ENCODE results near the gene GVQW3. TPM values are rescaled to one million over a fixed set of nuclear protein-coding genes. Genes with fewer than 3 reads are reported as not detected.

Gene GVQW3
- total and polyA plus RNA-seq, 2 of the 8 experiments (the other 6 are each of a cell fraction or from before 2014, with no cell fraction given), result 5.5 to 8.1 TPM

DNA sequence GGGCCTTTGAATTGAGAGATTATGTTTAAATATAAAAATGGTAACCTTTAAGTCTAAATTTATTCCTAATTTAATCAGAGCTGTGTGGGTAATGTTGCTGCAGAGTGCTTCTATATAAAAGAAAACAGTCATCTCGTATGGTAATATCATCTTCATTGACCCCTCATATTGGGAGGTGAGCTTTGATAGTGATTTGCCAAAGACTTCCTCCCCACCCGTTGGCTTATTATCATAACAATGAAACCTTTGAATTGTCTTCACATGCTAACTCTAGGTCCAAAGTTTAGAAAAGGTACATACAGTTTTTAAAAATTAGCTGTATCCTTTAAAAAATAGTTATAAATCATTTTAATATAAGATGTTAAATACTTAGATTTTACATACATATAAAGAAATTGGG lies 67.4 kb downstream of the GVQW3 start:
- no peaks in the 10 kb centered on the region for H4K20me1 ChIP-seq (replicated peaks in 1 of 2; ENCODE audit: control insufficient read depth in 1 of 2, insufficient read depth in 2 of 2, low read length in 2 of 2)
- H3K4me2 ChIP-seq (ENCODE audit: insufficient read depth in 1 of 2, low read depth in 2 of 2, low read length in 2 of 2), result peak overlapping the region; percentile 22 to 33; a peak in 3 of 4 replicates
- H3K4ac ChIP-seq (replicated peaks; ENCODE audit: insufficient read length, low read depth, low read length), result no peak overlapping the region
- ChIA-PET CTCF (ENCODE audit: partially characterized antibody) (interaction anchor here (0.7 to 1.9 kb wide), 3 partner anchors 10 to 1765 kb away, joined by 3 to 9 read pairs (median 3); no protein-coding TSS in a partner anchor), POLR2A (ENCODE audit: partially characterized antibody) (interaction anchor here (0.6 to 1.5 kb wide), 4 partner anchors 24 to 163 kb away, joined by 3 to 4 read pairs (median 4); no protein-coding TSS in a partner anchor)
- no peak overlapping the region for H2BK120ac ChIP-seq (replicated peaks; ENCODE audit: low read depth, low read length)
- H3K4me1 ChIP-seq (replicated peaks in 1 of 4; ENCODE audit: control insufficient read depth in 3 of 4, insufficient read depth in 4 of 4, low read length in 3 of 4), result peaks cover 2 to 25% (median 6%) of the 10 kb centered on the region in 4 experiments; a peak in 6 of 7 replicates
- no peak overlapping the region for H3K18ac ChIP-seq (ENCODE audit: extremely low read depth, low read length)
- no peak overlapping the region for H3K14ac ChIP-seq (ENCODE audit: insufficient read length)
- H4K5ac ChIP-seq (ENCODE audit: insufficient read length, low read depth, low read length), result no peak overlapping the region
- FAIRE-seq (no peak), DNase-seq (ENCODE audit: low read depth in 1 of 2, low spot score in 2 of 2) (no peak)
- 12% methylated on average over 2 of the region's 2 CpGs; no CpG with 5 or more reads in 1 of the 2 experiments for WGBS, 2 experiments (ENCODE audit: extremely low coverage in 1 of 2, insufficient coverage in 1 of 2, insufficient read length in 1 of 2, insufficient replicate concordance in 2 of 2, low coverage in 1 of 2, low lambda C conversion rate in 2 of 2, missing lambda C conversion rate in 1 of 2)
- no peak overlapping the region for H2AFZ ChIP-seq (ENCODE audit: low read length)
- peaks cover 3% of the 10 kb centered on the region; the same call in 1 of the 2 replicates for H3K23me2 ChIP-seq (ENCODE audit: low read depth, low read length)
- H3K36me3 ChIP-seq (ENCODE audit: control insufficient read depth in 2 of 4, insufficient read depth in 4 of 4, low read length in 3 of 4), result peaks cover 0 to 38% (median 3%) of the 10 kb centered on the region in 4 experiments; a peak in 2 of 8 replicates
- no peak overlapping the region for H3K23ac ChIP-seq (ENCODE audit: insufficient read length)
- H2BK15ac ChIP-seq (ENCODE audit: low read length), result no peak overlapping the region
- H3K9me3 ChIP-seq (ENCODE audit: insufficient read depth in 2 of 2, low read depth in 1 of 2, low read length in 1 of 2), result no peaks in the 10 kb centered on the region
- no peak overlapping the region for H2BK20ac ChIP-seq (ENCODE audit: low read length)
- no peaks in the 10 kb centered on the region for H3K27me3 ChIP-seq (replicated peaks in 1 of 4; ENCODE audit: control insufficient read depth in 3 of 4, extremely low read depth in 1 of 4, insufficient read depth in 3 of 4, low read length in 3 of 4)
- TF ChIP-seq HDAC6 (IDR thresholded peaks at IDR 0.05; ENCODE audit: low read depth, low read length), result no peak
- TF ChIP-seq RFX5 (IDR thresholded peaks at IDR 0.05; ENCODE audit: borderline replicate concordance, low read depth, low read length), result no peak
- TF ChIP-seq CHD1 (IDR thresholded peaks at IDR 0.05; ENCODE audit: low read depth, low read length), result no peak
- no peak for TF ChIP-seq ATF2 (IDR thresholded peaks at IDR 0.05; ENCODE audit: low read length)
- TF ChIP-seq SUZ12 (IDR thresholded peaks at IDR 0.05; ENCODE audit: low read length), result no peak
- no peak for TF ChIP-seq BRCA1 (IDR thresholded peaks at IDR 0.05; ENCODE audit: low read depth, low read length)
- TF ChIP-seq TCF12 (IDR thresholded peaks at IDR 0.05; ENCODE audit: low read depth, low read length), result no peak
- no peak for TF ChIP-seq EZH2 (IDR thresholded peaks at IDR 0.05; ENCODE audit: low read depth, low read length, severe bottlenecking)
- TF ChIP-seq PHF8 (conservative IDR thresholded peaks at IDR 0.05; ENCODE audit: low read depth, low read length), result no peak
- TF ChIP-seq YY1 (IDR thresholded peaks at IDR 0.05; ENCODE audit: low read depth, low read length), result no peak
- TF ChIP-seq POLR2AphosphoS5 (IDR thresholded peaks at IDR 0.05; ENCODE audit: low read depth, low read length), result no peak
- H4K91ac ChIP-seq (replicated peaks; ENCODE audit: insufficient read length, low read length), result no peak overlapping the region
- H3K79me2 ChIP-seq (ENCODE audit: control insufficient read depth in 1 of 2, insufficient read depth in 2 of 2, low read length in 2 of 2), result peaks cover 0 to 80% of the 10 kb centered on the region in 2 experiments; a peak in 3 of 4 replicates
- no peak overlapping the region for H3K56ac ChIP-seq (replicated peaks; ENCODE audit: insufficient read length, low read depth, low read length)
- no peak overlapping the region for H2BK5ac ChIP-seq (ENCODE audit: low read depth, low read length)
- no peak overlapping the region for H2AK5ac ChIP-seq (ENCODE audit: low read depth, low read length)
- peak overlapping the region in 1 of 4 experiments; percentile 43; a peak in 2 of 8 replicates for H3K4me3 ChIP-seq (ENCODE audit: extremely low read depth in 1 of 4, insufficient read depth in 2 of 4, low read depth in 3 of 4, low read length in 4 of 4)
- H3K9ac ChIP-seq (replicated peaks in 1 of 4; ENCODE audit: extremely low read depth in 1 of 4, low read depth in 3 of 4, low read length in 3 of 4), result no peak overlapping the region
- H3K27ac ChIP-seq (ENCODE audit: low read depth, low read length), result no peak overlapping the region
- H4K8ac ChIP-seq (ENCODE audit: extremely low read depth, insufficient read depth, low read length), result no peak overlapping the region
- no peaks in the 10 kb centered on the region for H3K79me1 ChIP-seq (ENCODE audit: low read depth, low read length)
- H2BK12ac ChIP-seq (ENCODE audit: low read depth, low read length), result no peak overlapping the region

All from H1 (cell line).